ENCODE results near the gene CC2D2A. TPM values are rescaled to one million over a fixed set of nuclear protein-coding genes. Genes with fewer than 3 reads are reported as not detected.

The CC2D2A gene
- total RNA-seq, 2 experiments from 2014 or later: not detected

DNA sequence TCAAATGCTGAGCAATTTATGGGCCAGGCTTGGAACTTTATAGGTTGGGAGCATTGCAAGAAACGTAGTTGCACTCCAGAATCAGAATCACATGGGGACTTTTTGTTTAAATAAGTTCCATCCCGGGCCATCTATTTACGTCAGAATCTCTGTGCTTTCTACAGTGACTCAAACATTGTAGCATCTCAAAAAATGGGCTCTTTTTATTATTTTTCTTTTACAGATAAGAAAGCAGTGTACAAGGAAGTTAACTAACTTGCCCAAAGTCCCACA is 10.2 kb downstream of the CC2D2A start:
- no peak for DNase-seq
- H3K4me1 Mint-ChIP-seq: no peaks in the 10 kb centered on the region
- ATAC-seq: no peak
- H3K36me3 Mint-ChIP-seq: no peaks in the 10 kb centered on the region
- H3K9me3 Mint-ChIP-seq (ENCODE audit: low read depth): no peaks in the 10 kb centered on the region
- H3K27me3 Mint-ChIP-seq: no peaks in the 10 kb centered on the region
- CTCF ChIA-PET: interaction anchor here (0.9 to 2.3 kb wide), 8 partner anchors 10 to 476 kb away, joined by 3 to 10 read pairs (median 4); partner anchors contain the start of gene CC2D2A
- H3K27ac Mint-ChIP-seq: no peak overlapping the region
- no peak overlapping the region for H3K4me3 Mint-ChIP-seq

- ATAC-seq (no peak), DNase-seq (no peak)
- no peaks in the 10 kb centered on the region for H3K27me3 Mint-ChIP-seq
- CTCF ChIA-PET: no interaction called here
- no peak overlapping the region for H3K4me3 Mint-ChIP-seq
- no peak overlapping the region for H3K27ac Mint-ChIP-seq
- peaks cover 2% of the 10 kb centered on the region for H3K9me3 Mint-ChIP-seq (ENCODE audit: low read depth)
- no peaks in the 10 kb centered on the region for H3K4me1 Mint-ChIP-seq
- H3K36me3 Mint-ChIP-seq: no peaks in the 10 kb centered on the region
Observed at GRCh38 chr4:15481961-15482745, 12.5 kb downstream of the CC2D2A start.

GRCh38 chr4:15482842-15483241 is 13.2 kb downstream of the CC2D2A start:
- H3K27ac Mint-ChIP-seq: no peak overlapping the region
- H3K4me3 Mint-ChIP-seq: no peak overlapping the region
- DNase-seq (no peak), ATAC-seq (no peak)
- peaks cover 2% of the 10 kb centered on the region for H3K9me3 Mint-ChIP-seq (ENCODE audit: low read depth)
- H3K4me1 Mint-ChIP-seq: no peaks in the 10 kb centered on the region
- CTCF ChIA-PET: no interaction called here
- H3K36me3 Mint-ChIP-seq: no peaks in the 10 kb centered on the region
- peaks cover 4% of the 10 kb centered on the region for H3K27me3 Mint-ChIP-seq

DNA sequence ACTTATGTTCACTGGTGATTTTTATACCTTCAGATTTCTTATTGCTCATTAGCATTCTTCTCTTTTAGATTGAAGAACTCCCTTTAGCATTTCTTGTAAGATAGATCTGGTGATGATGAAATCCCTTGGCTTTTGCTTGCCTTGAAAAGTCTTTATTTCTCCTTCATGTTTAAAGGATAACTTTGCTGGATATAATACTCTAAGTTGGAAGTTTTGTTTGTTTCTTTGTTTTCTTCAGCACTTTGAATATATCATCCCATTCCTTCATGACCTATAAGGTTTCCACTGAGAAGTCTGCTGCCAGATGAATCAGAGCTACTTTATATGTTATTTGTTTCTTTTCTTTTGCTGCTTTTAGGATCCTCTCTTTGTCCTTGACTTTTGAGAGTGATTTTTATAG is 18.5 kb downstream of the CC2D2A start:
- CTCF ChIA-PET: no interaction called here
- no peak overlapping the region for H3K27ac Mint-ChIP-seq
- H3K9me3 Mint-ChIP-seq (ENCODE audit: low read depth): peaks cover 9% of the 10 kb centered on the region
- DNase-seq (no peak), ATAC-seq (no peak)
- H3K27me3 Mint-ChIP-seq: peaks cover 7% of the 10 kb centered on the region
- H3K36me3 Mint-ChIP-seq: no peaks in the 10 kb centered on the region
- no peaks in the 10 kb centered on the region for H3K4me1 Mint-ChIP-seq
- H3K4me3 Mint-ChIP-seq: no peak overlapping the region

DNA sequence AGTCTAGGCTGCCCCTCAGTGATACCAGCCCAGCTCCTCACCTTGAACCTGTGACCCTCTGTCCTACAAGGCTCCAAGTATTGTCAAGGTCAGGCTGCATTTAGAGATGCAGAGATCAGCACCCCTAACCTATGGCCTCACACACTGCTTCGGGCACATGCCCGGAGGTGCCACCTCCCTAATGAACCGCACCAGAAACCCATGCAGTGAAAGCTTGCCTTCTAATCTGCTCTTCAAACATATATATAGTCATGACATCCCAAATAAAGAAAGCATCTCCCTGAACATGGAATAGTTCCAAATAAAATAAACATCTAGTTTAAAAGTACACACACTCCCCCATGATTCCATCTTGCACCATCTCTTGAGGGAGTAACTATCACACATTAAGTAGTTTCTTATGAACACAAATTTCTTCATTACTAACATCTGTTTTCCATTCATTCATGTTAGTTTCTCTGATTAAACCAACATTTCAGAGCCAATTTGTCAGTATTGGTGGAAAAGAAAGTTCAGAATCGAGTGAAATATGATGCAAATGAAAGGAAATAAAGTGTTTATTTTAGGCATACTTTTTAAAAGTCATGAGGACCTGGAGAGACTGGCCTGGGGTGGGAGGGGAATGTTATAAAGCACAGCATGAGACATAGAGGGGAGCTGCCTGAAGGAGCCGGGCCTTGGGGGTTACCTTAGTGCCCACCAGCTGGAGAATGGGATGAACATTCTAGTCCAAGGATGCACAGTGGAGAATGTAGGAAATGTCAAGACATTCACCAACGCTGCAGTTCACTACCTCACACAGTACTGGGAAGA is 19.2 kb downstream of the CC2D2A start:
- no peaks in the 10 kb centered on the region for H3K4me1 Mint-ChIP-seq
- H3K27me3 Mint-ChIP-seq: peaks cover 7% of the 10 kb centered on the region
- ATAC-seq (no peak), DNase-seq (no peak)
- CTCF ChIA-PET: no interaction called here
- H3K27ac Mint-ChIP-seq: no peak overlapping the region
- H3K4me3 Mint-ChIP-seq: no peak overlapping the region
- H3K36me3 Mint-ChIP-seq: no peaks in the 10 kb centered on the region
- peaks cover 9% of the 10 kb centered on the region for H3K9me3 Mint-ChIP-seq (ENCODE audit: low read depth)

DNA sequence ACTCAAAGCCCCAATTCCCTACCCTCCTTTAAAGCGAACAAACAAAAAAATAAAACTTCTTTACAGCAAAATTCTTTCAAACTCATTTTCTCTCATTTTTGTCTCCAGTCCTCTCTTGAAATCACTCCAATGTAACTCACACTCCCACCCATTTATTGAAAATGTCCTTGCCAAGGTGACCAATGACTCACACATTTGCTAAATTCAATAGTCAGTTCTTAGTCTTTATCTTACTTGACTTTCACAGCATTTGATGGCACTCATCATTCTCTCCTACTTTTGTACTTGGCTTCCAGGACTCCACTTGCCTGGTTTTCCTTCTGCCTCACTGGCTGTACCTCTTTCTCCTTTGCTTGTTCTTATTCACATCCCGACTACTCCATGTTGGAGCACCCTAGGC is 19.9 kb downstream of the CC2D2A start:
- Mint-ChIP-seq H3K27ac (no peak overlapping the region), H3K27me3 (peaks cover 7% of the 10 kb centered on the region), H3K9me3 (ENCODE audit: low read depth) (peaks cover 9% of the 10 kb centered on the region), H3K4me3 (no peak overlapping the region), H3K36me3 (no peaks in the 10 kb centered on the region), H3K4me1 (no peaks in the 10 kb centered on the region)
- CTCF ChIA-PET: no interaction called here
- no peak for ATAC-seq
- no peak for DNase-seq

- Mint-ChIP-seq H3K4me1 (no peaks in the 10 kb centered on the region), H3K4me3 (no peak overlapping the region), H3K27me3 (peaks cover 3% of the 10 kb centered on the region), H3K36me3 (peaks cover 1% of the 10 kb centered on the region), H3K27ac (no peak overlapping the region), H3K9me3 (ENCODE audit: low read depth) (peaks cover 8% of the 10 kb centered on the region)
- DNase-seq: no peak
- no peak for ATAC-seq
- CTCF ChIA-PET: no interaction called here
Observed at GRCh38 chr4:15493411-15493810, 23.7 kb downstream of the CC2D2A start.

DNA sequence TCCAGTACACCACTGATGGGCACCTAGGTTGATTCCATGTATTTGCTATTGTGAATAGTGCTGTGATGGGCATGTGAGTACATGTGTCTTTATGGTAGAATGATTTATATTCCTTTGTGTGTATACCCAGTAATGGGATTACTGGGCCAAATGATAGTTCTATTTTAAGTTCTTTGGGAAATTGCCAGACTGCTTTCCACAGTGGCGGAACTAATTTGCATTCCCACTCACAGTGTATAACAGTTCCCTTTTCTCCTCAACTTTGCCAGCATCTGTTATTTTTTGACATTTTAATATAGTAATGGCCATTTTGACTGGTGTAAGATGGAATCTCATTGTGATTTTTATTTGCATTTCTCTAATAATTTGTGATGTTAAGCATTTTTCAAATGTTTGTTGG is 25.9 kb downstream of the CC2D2A start:
- H3K4me3 Mint-ChIP-seq: no peak overlapping the region
- ATAC-seq: no peak
- peaks cover 1% of the 10 kb centered on the region for H3K36me3 Mint-ChIP-seq
- CTCF ChIA-PET: no interaction called here
- peaks cover 2% of the 10 kb centered on the region for H3K9me3 Mint-ChIP-seq (ENCODE audit: low read depth)
- DNase-seq: no peak
- no peak overlapping the region for H3K27ac Mint-ChIP-seq
- H3K4me1 Mint-ChIP-seq: no peaks in the 10 kb centered on the region
- H3K27me3 Mint-ChIP-seq: no peaks in the 10 kb centered on the region

DNA sequence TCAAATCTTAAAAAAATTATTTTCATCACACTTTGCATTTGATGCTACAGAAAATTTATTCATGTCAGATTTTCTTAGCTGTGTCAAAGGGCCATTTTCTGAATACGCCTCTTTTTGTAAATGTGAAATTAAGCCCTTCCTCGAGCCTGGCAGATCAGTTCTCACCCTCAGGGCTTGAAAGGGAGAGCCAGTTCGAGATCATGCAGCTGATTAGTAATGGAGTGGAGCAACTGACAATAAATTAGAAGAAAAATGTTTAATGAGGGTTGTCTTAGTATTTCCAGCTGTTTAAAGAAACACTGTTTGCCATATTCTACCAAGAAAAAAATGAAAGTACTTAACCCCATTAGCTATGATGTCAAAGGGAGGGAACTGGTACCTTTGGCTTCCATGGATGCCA is 28.7 kb downstream of the CC2D2A start:
- H3K36me3 Mint-ChIP-seq: peaks cover 1% of the 10 kb centered on the region
- no peak for ATAC-seq
- no peak overlapping the region for H3K27ac Mint-ChIP-seq
- CTCF ChIA-PET: no interaction called here
- H3K4me1 Mint-ChIP-seq: no peaks in the 10 kb centered on the region
- H3K27me3 Mint-ChIP-seq: peaks cover 5% of the 10 kb centered on the region
- no peak for DNase-seq
- peaks cover 2% of the 10 kb centered on the region for H3K9me3 Mint-ChIP-seq (ENCODE audit: low read depth)
- no peak overlapping the region for H3K4me3 Mint-ChIP-seq

GRCh38 chr4:15500701-15501100 is 31.0 kb downstream of the CC2D2A start:
- peaks cover 5% of the 10 kb centered on the region for H3K27me3 Mint-ChIP-seq
- CTCF ChIA-PET: no interaction called here
- no peak overlapping the region for H3K27ac Mint-ChIP-seq
- ATAC-seq (no peak), DNase-seq (no peak)
- H3K4me3 Mint-ChIP-seq: no peak overlapping the region
- peaks cover 1% of the 10 kb centered on the region for H3K36me3 Mint-ChIP-seq
- H3K9me3 Mint-ChIP-seq (ENCODE audit: low read depth): peaks cover 2% of the 10 kb centered on the region
- H3K4me1 Mint-ChIP-seq: no peaks in the 10 kb centered on the region

- H3K27ac Mint-ChIP-seq: no peak overlapping the region
- ATAC-seq: no peak
- H3K36me3 Mint-ChIP-seq: peaks cover 1% of the 10 kb centered on the region
- no peak overlapping the region for H3K4me3 Mint-ChIP-seq
- no peaks in the 10 kb centered on the region for H3K4me1 Mint-ChIP-seq
- CTCF ChIA-PET: no interaction called here
- DNase-seq: no peak
- H3K9me3 Mint-ChIP-seq (ENCODE audit: low read depth): peaks cover 2% of the 10 kb centered on the region
- peaks cover 5% of the 10 kb centered on the region for H3K27me3 Mint-ChIP-seq
Observed at GRCh38 chr4:15501941-15502340, 32.3 kb downstream of the CC2D2A start.

DNA sequence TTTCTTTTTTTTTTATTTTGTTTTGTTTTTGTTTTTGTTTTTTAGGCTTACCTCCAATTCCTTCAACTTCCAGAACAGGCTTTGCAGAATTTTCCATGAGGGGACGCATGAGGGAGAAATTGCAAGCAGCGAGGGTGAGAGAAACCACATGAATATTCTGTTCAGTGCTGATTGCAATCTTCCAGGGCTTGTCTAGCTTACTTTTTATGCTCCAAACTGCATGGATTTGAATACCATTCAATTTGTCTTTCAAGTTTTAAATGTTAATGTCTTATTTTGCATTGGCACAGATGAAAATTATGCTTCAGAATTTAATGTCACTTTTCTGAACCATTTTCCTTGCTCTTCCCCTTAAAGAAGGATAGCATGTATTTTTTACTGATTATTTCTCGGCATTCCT is 32.7 kb downstream of the CC2D2A start:
- Mint-ChIP-seq H3K27ac (no peak overlapping the region), H3K4me3 (no peak overlapping the region), H3K36me3 (peaks cover 1% of the 10 kb centered on the region), H3K9me3 (ENCODE audit: low read depth) (no peaks in the 10 kb centered on the region), H3K4me1 (no peaks in the 10 kb centered on the region), H3K27me3 (peaks cover 5% of the 10 kb centered on the region)
- CTCF ChIA-PET: interaction anchor here (0.6 kb wide), 1 partner anchor 1552 kb away, joined by 4 read pairs; no protein-coding TSS in a partner anchor
- no peak for ATAC-seq
- DNase-seq: no peak

DNA sequence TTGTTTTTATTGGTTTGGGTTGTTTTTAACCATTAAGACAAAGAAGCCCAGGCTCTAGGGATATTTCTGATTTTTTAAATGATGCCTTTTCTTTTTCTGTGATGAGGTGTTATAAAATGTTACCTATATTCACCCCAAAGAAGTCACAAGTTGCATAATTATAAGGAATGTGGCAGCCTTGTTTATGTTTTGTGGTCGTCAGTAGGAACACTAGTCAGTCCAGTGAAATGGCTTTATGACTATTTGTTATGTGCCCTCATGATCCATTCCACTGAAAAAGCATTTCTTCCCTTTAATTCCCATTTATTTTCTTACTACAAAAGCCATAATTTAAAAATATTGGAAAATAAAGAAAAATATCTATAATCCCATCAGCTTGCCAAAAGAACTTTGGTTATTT is 34.4 kb downstream of the CC2D2A start:
- Mint-ChIP-seq H3K4me3 (no peak overlapping the region), H3K9me3 (ENCODE audit: low read depth) (no peaks in the 10 kb centered on the region), H3K36me3 (no peaks in the 10 kb centered on the region), H3K27me3 (peaks cover 5% of the 10 kb centered on the region), H3K4me1 (no peaks in the 10 kb centered on the region), H3K27ac (no peak overlapping the region)
- CTCF ChIA-PET: interaction anchor here (0.7 kb wide), 1 partner anchor 1907 kb away, joined by 4 read pairs; no protein-coding TSS in a partner anchor
- ATAC-seq (no peak), DNase-seq (no peak)

DNA sequence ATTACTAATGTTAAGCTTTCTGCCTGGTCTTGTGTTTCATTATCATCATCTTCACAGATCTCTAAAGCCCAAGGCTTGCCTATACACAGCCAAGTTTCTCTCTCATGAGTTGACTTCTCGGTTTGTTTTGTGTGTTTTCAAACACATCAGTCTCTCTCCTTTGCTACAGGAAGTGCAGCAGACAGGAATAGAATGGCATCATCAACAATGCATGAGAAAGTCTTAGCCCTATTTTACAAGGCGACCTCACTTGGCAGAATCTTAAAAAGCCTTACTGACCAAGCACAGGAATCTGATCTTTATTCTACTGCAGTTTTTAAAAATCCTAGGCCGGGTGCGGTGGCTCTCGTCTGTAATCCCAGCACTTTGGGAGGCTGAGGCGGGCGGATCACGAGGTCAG is 36.8 kb downstream of the CC2D2A start:
- no peak overlapping the region for H3K4me3 Mint-ChIP-seq
- H3K27ac Mint-ChIP-seq: no peak overlapping the region
- H3K27me3 Mint-ChIP-seq: peaks cover under 1% of the 10 kb centered on the region
- H3K9me3 Mint-ChIP-seq (ENCODE audit: low read depth): no peaks in the 10 kb centered on the region
- CTCF ChIA-PET: no interaction called here
- DNase-seq (no peak), ATAC-seq (no peak)
- no peaks in the 10 kb centered on the region for H3K4me1 Mint-ChIP-seq
- no peaks in the 10 kb centered on the region for H3K36me3 Mint-ChIP-seq

Data from activated CD8-positive, alpha-beta memory T cell treated with anti-CD3 and anti-CD28 coated beads, Interleukin-2, amount 10 ng/mL, durations not matched to agents 7 days and 5 days (primary cell).